ENCODE data around the gene YARS2.

DNA sequence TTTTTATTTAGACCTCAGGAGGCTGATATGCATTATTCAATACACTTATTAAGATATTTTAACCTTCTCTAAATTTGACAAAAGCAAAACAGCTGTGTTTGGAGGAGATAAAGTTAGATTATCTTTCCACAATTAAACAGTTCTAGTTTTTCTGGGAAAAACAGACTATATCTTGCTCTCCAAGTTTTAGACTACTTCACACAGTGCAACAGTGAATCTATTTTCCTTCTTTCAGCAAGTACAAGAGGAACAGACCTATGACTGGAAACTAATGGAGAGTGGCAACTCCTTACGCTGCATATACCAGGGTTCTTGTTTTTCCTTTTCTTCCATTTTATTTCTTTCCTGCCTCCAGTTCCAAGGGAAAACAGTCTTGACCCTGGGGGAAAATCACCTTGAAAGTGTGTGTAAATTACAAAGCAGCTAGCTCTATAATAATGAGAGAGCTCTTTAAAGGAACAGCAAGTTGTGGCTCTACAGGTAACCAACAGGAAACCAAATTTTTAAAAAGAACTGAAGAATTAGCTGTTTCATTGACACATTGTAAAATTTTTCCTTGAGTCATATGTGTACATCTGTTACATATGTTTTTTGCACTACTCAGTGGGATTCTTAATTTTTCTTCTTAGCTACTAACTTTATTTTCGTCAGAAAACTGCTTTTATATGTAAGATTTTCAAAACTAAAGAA, 49.2 kb downstream of the YARS2 start:
- TF ChIP-seq, protein P1, sequence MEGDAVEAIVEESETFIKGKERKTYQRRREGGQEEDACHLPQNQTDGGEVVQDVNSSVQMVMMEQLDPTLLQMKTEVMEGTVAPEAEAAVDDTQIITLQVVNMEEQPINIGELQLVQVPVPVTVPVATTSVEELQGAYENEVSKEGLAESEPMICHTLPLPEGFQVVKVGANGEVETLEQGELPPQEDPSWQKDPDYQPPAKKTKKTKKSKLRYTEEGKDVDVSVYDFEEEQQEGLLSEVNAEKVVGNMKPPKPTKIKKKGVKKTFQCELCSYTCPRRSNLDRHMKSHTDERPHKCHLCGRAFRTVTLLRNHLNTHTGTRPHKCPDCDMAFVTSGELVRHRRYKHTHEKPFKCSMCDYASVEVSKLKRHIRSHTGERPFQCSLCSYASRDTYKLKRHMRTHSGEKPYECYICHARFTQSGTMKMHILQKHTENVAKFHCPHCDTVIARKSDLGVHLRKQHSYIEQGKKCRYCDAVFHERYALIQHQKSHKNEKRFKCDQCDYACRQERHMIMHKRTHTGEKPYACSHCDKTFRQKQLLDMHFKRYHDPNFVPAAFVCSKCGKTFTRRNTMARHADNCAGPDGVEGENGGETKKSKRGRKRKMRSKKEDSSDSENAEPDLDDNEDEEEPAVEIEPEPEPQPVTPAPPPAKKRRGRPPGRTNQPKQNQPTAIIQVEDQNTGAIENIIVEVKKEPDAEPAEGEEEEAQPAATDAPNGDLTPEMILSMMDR (IDR thresholded peaks at IDR 0.05) = no peak
- no peak for TF ChIP-seq POLR2A (IDR thresholded peaks at IDR 0.05)

All from heart left ventricle (tissue), 13 donors.